ENCODE results near the gene NEXN. TPM values are rescaled to one million over a fixed set of nuclear protein-coding genes. Genes with fewer than 3 reads are reported as not detected.

Gene NEXN
- total RNA-seq, 2 donors from 2014 or later = 5.7 TPM

DNA sequence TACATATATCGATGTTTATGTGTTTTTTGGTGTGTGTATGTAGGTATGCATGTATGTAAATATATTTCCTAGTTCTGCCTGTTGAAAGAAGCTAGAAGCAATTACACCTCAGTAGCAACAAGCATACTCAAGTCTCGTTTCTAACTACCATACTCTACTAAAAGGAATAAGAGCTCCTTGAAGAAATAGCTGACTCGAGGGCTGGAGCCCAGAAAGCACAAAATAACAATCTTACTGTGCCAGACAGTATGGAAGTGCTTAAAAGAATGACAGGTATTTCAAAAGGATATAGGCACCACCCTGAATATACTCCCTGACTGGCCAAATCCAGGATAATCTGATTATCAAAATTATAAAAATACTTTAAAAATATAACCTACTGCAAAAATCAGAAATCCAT, 67.3 kb downstream of the NEXN start:
- peaks cover 68% of the 10 kb centered on the region for H3K36me3 Mint-ChIP-seq (ENCODE audit: low read depth)
- no peaks in the 10 kb centered on the region for H3K27me3 ChIP-seq (ENCODE audit: control insufficient read depth, insufficient read depth, low read length, poor library complexity, severe bottlenecking)
- no peak overlapping the region for H3K4me3 Mint-ChIP-seq
- no peak overlapping the region for H3K4me3 ChIP-seq (ENCODE audit: low read length)
- H3K9me3 ChIP-seq (ENCODE audit: control insufficient read depth, low read length) = no peaks in the 10 kb centered on the region
- 100% methylated on average over 3 of the region's 3 CpGs; no CpG with 5 or more reads in 1 of the 2 experiments for WGBS, 2 experiments (ENCODE audit: insufficient coverage in 1 of 2, insufficient read length in 1 of 2)
- no peak overlapping the region for H3K27ac ChIP-seq (ENCODE audit: low read depth, low read length)
- H3K27ac Mint-ChIP-seq = no peak overlapping the region
- H3K27me3 Mint-ChIP-seq (ENCODE audit: insufficient read depth) = no peaks in the 10 kb centered on the region
- H3K36me3 ChIP-seq (ENCODE audit: control insufficient read depth, insufficient read depth, low read length) = peaks cover 98% of the 10 kb centered on the region
- no peak for DNase-seq
- TF ChIP-seq CTCF (conservative IDR thresholded peaks at IDR 0.05) = no peak
- H3K9ac ChIP-seq (ENCODE audit: extremely low read depth, low read length, poor library complexity, severe bottlenecking) = no peak overlapping the region
- no peaks in the 10 kb centered on the region for H3K9me3 Mint-ChIP-seq
- no peaks in the 10 kb centered on the region for H3K4me1 Mint-ChIP-seq
- H3K4me1 ChIP-seq (ENCODE audit: control insufficient read depth, insufficient read depth, low read length) = no peaks in the 10 kb centered on the region

- 97% methylated on average over 2 of the region's 3 CpGs; no CpG with 5 or more reads in 1 of the 2 experiments for WGBS, 2 experiments (ENCODE audit: insufficient coverage in 1 of 2, insufficient read length in 1 of 2)
- Histone ChIP-seq H3K36me3 (ENCODE audit: control insufficient read depth, insufficient read depth, low read length) (peaks cover 98% of the 10 kb centered on the region), H3K27ac (ENCODE audit: low read depth, low read length) (no peak overlapping the region), H3K9me3 (ENCODE audit: control insufficient read depth, low read length) (no peaks in the 10 kb centered on the region), H3K27me3 (ENCODE audit: control insufficient read depth, insufficient read depth, low read length, poor library complexity, severe bottlenecking) (no peaks in the 10 kb centered on the region), H3K9ac (ENCODE audit: extremely low read depth, low read length, poor library complexity, severe bottlenecking) (no peak overlapping the region), H3K4me1 (ENCODE audit: control insufficient read depth, insufficient read depth, low read length) (no peaks in the 10 kb centered on the region), H3K4me3 (ENCODE audit: low read length) (no peak overlapping the region)
- Mint-ChIP-seq H3K9me3 (no peaks in the 10 kb centered on the region), H3K36me3 (ENCODE audit: low read depth) (peaks cover 68% of the 10 kb centered on the region), H3K27ac (no peak overlapping the region), H3K4me1 (no peaks in the 10 kb centered on the region), H3K27me3 (ENCODE audit: insufficient read depth) (no peaks in the 10 kb centered on the region), H3K4me3 (no peak overlapping the region)
- DNase-seq = no peak
- no peak for TF ChIP-seq CTCF (conservative IDR thresholded peaks at IDR 0.05)
Observed at GRCh38 chr1:77956464-77956863, 68.0 kb downstream of the NEXN start.

DNA sequence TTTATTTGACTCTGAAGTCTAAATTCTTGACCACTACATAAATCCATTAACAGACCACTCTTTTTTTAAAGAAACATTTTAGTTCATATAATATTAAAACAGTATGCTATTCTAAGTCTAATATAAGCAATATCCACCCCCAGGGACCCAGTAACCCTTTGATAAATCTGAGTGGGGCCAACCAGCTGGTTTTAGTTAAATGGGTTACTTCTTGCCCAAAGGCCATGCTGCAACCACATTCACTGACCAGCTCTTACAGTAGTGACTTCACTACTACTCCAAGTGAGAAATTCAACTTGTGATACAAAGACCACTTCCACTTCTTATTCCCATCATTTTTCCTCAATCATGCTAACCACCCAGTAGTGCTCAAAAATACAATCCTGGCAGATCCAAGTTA, 70.0 kb downstream of the NEXN start:
- Histone ChIP-seq H3K27ac (ENCODE audit: low read depth, low read length) (no peak overlapping the region), H3K4me3 (ENCODE audit: low read length) (no peak overlapping the region), H3K36me3 (ENCODE audit: control insufficient read depth, insufficient read depth, low read length) (peaks cover 100% of the 10 kb centered on the region), H3K4me1 (ENCODE audit: control insufficient read depth, insufficient read depth, low read length) (no peaks in the 10 kb centered on the region), H3K27me3 (ENCODE audit: control insufficient read depth, insufficient read depth, low read length, poor library complexity, severe bottlenecking) (no peaks in the 10 kb centered on the region), H3K9me3 (ENCODE audit: control insufficient read depth, low read length) (no peaks in the 10 kb centered on the region), H3K9ac (ENCODE audit: extremely low read depth, low read length, poor library complexity, severe bottlenecking) (no peak overlapping the region)
- no peak for DNase-seq
- TF ChIP-seq CTCF (conservative IDR thresholded peaks at IDR 0.05) = no peak
- Mint-ChIP-seq H3K27me3 (ENCODE audit: insufficient read depth) (no peaks in the 10 kb centered on the region), H3K4me1 (no peaks in the 10 kb centered on the region), H3K9me3 (no peaks in the 10 kb centered on the region), H3K27ac (no peak overlapping the region), H3K36me3 (ENCODE audit: low read depth) (peaks cover 71% of the 10 kb centered on the region), H3K4me3 (no peak overlapping the region)
